Endothelial cell (in vitro differentiated cells): Measurements from ENCODE around the gene LITAFD. TPM values are rescaled to one million over a fixed set of nuclear protein-coding genes. Genes with fewer than 3 reads are reported as not detected.
A peak's percentile ranks its signal among the peaks of the same experiment; 100 is the strongest.

Source experiments
- DNase-seq: peaks from one replicate; pipeline ENCODE4 v3.0.0; 2021; ENCODE audit warnings: low spot score
- H3K27ac Mint-ChIP-seq: one replicate; pipeline ENCODE4 v1.8.0; 2021; ENCODE audit warnings: mixed read lengths, inconsistent platforms; ENCODE audit not compliant: unreplicated experiment
- H3K27me3 Mint-ChIP-seq: one replicate; pipeline ENCODE4 v1.8.0; 2021; ENCODE audit warnings: mild to moderate bottlenecking, moderate library complexity, mixed read lengths, inconsistent platforms; ENCODE audit not compliant: unreplicated experiment
- H3K36me3 Mint-ChIP-seq: one replicate; pipeline ENCODE4 v1.8.0; 2021; ENCODE audit warnings: mild to moderate bottlenecking, low read depth, mixed read lengths, inconsistent platforms; ENCODE audit not compliant: unreplicated experiment
- H3K4me1 Mint-ChIP-seq: one replicate; pipeline ENCODE4 v1.8.0; 2021; ENCODE audit warnings: mild to moderate bottlenecking, mixed read lengths, inconsistent platforms; ENCODE audit not compliant: unreplicated experiment
- H3K4me3 Mint-ChIP-seq: one replicate; pipeline ENCODE4 v1.8.0; 2021; ENCODE audit warnings: mild to moderate bottlenecking, mixed read lengths, inconsistent platforms; ENCODE audit not compliant: unreplicated experiment
- H3K9me3 Mint-ChIP-seq: one replicate; pipeline ENCODE4 v1.8.0; 2021; ENCODE audit warnings: mixed read lengths, inconsistent platforms; ENCODE audit not compliant: unreplicated experiment
- total RNA-seq: library from RNA; stranded (reverse); fragmentation: NEBNext Ultra II Directional; extraction: Animal tissue kit (Norgen Biotek cat#: 25700); gene quantifications from one replicate; pipeline ENCODE4 v1.2.1, GENCODE V29; 2021; ENCODE audit not compliant: unreplicated experiment
- TF ChIP-seq, protein P1 (sequence below): fragments of 200-600 bp; sonication (generic); IDR thresholded peaks from one replicate; pipeline ENCODE4 v1.5.0; 2021; ENCODE audit warnings: antibody characterized with exemption; ENCODE audit not compliant: unreplicated experiment

LITAFD gene
- total RNA-seq, 1 donor from 2014 or later, result not detected

DNA sequence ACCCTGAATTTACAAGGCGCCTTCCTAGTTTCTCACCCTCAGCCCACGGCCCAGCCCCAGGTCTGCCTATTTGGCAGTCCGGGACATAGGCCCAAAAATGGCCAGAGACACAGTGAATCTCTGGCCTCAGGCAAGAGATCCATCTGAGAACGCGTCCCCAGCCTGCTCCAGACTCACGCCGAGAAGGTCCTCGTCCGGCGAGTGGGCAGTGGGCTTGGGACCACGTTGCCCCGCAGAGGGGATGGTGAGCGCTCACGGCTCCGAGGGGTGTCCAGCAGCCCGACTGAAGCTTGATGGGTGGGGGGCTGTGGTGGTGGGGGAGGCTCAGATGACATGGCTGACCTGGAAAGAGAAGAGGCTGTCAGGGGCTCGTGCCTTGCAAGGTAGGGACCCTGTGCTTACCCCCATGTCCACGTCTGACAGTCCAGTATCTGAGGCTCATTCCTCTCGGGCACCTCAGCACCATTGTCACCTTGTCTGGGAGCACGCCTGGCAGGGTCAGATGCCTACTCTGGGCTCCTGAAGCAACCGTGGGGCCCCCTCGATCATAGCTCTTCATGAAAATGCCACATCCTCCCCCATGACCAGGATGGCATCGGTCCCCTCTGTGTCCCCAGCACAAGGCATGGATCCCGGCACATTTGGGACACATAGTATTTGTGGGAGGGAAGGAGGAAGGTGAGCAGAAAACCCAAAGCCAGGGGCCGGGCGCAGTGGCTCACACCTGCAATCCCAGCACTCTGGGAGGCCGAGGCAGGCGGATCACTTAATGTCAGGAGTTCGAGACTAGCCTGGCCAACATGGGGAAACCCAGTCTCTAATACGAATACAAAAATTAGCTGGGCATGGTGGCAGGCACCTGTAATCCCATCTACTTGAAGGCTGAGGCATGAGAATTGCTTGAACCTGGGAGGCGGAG is 22.9 kb upstream of the LITAFD start:
- Mint-ChIP-seq H3K4me3 (no peak overlapping the region), H3K9me3 (no peaks in the 10 kb centered on the region), H3K36me3 (peaks cover 27% of the 10 kb centered on the region), H3K4me1 (peaks cover 37% of the 10 kb centered on the region), H3K27ac (no peak overlapping the region), H3K27me3 (peaks cover 11% of the 10 kb centered on the region)
- TF ChIP-seq, protein P1, sequence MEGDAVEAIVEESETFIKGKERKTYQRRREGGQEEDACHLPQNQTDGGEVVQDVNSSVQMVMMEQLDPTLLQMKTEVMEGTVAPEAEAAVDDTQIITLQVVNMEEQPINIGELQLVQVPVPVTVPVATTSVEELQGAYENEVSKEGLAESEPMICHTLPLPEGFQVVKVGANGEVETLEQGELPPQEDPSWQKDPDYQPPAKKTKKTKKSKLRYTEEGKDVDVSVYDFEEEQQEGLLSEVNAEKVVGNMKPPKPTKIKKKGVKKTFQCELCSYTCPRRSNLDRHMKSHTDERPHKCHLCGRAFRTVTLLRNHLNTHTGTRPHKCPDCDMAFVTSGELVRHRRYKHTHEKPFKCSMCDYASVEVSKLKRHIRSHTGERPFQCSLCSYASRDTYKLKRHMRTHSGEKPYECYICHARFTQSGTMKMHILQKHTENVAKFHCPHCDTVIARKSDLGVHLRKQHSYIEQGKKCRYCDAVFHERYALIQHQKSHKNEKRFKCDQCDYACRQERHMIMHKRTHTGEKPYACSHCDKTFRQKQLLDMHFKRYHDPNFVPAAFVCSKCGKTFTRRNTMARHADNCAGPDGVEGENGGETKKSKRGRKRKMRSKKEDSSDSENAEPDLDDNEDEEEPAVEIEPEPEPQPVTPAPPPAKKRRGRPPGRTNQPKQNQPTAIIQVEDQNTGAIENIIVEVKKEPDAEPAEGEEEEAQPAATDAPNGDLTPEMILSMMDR, result no peak
- no peak for DNase-seq

DNA sequence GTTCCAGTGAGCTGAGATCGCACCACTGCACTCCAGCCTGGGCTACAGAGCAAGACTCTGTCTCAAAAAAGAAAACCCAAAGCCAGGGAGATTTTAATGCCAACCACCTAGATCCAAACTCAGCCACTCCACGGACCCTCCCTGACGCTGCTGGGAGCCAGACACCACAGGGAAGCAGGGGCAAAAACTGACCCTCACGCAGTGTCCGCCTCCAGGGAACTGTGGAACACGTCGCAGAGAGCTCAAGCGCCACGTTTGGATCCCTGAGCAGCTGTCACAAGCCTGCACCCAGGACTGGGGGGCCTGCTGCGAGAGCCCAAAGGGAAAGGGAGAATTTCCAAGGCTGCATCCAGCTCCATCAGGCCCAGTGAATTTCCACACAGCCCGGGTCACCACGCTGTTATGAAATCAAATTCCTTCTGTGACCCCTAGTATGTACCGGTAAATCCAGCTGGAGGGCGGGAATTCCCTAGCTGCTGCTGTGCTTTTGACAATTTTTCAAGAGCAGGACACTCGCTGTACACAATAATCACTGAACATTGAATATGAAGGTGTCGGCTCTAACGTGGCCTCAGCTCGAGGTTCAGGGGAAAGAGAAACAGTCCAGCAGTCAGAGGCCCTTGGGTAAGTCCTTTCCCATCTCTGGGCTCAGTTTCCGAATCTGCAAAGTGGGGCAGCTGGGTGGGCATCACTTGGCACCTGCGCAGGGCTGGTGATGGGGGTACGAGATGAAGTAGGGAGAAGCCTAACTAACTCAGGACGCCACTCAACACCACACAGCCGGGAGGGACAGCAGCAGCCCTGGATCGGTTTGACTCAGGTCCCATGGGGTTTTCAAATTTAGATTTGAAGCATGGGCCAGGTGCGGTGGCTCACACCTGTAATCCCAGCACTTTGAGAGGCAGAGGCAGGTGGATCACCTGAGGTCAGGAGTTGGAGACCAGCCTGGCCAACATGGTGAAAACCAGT is 22.0 kb upstream of the LITAFD start:
- DNase-seq, result no peak
- peaks cover 14% of the 10 kb centered on the region for H3K27me3 Mint-ChIP-seq
- H3K27ac Mint-ChIP-seq, result no peak overlapping the region
- H3K36me3 Mint-ChIP-seq, result peaks cover 23% of the 10 kb centered on the region
- no peak overlapping the region for H3K4me3 Mint-ChIP-seq
- H3K4me1 Mint-ChIP-seq, result peaks cover 39% of the 10 kb centered on the region
- TF ChIP-seq, protein P1, result no peak
- no peaks in the 10 kb centered on the region for H3K9me3 Mint-ChIP-seq

DNA sequence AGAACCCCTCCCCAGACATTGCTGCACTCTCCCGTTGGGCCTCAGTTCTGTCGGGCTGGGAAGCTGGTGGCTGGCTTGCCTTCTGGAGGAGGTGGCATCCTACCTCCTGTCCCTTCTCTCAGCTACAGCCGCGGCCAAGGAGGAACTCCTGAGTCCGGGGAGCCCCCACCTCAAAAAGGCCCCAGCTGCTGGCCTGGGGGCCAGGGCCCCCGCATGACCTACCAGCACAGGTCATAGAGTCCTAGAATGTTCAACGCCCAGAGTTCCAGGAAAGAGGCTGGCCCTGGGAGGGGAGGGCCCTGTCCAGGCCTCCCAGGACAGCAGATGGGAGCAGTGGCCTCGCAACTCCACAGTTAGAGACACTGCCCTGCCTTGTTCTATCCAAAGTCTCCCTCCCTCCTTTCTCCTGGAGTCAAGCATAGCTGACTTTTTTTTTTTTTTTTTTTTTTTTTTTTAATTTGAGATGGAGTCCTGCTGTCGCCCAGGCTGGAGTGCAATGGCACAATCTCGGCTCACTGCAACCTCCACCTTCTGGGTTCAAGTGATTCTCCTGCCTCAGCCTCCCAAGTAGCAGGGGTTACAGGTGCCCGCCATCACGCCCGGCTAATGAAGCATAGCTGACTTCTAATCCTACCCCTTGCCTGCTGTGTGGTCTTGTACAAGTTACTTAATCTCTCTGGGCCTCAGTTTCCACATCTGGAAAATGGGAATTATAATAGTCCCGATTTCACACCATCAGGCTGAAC is 20.4 kb upstream of the LITAFD start:
- Mint-ChIP-seq H3K9me3 (no peaks in the 10 kb centered on the region), H3K36me3 (peaks cover 15% of the 10 kb centered on the region), H3K27ac (peak overlapping the region; percentile 64), H3K27me3 (peaks cover 14% of the 10 kb centered on the region), H3K4me3 (no peak overlapping the region), H3K4me1 (peaks cover 37% of the 10 kb centered on the region)
- TF ChIP-seq, protein P1, result no peak
- DNase-seq, result no peak

DNA sequence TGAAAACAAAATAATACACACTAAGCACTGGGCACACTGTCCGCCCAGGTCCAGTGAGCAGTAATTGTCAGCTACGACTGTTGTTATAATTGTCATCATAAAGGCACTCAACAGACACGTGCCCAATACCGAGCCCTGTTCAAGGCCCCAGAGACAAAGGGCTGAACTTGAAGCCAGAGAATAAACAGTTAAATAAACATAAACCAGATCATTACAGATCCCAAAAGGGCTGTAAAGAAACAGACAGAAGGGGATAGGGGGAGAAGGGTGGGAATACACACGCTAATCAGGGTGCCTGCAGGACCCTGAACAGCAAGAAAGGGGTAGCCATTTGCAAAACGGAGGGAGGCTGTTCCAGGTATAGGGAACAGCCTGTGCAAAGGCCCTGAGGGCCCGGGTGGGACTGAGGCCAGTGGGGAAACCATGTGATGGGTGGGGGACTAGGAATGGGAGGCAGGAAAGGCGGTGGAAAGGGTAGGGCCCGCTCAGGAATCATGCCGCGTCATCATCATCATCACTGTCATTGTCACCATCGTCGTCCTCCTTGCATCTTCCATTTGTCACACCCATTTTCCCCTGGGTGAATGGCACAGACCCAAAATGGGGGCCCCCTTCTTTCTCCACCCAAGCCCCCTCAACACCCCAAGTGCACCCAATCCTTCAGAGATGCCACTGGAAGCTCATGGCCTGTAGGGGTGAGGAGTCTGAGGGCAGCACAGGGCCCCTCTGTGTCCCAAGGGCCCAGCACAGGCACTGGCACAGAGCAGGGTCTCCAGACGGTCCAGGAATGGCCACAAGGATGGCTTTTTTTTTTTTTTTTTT is 19.6 kb upstream of the LITAFD start:
- H3K9me3 Mint-ChIP-seq, result no peaks in the 10 kb centered on the region
- H3K27me3 Mint-ChIP-seq, result peaks cover 12% of the 10 kb centered on the region
- H3K4me3 Mint-ChIP-seq, result no peak overlapping the region
- TF ChIP-seq, protein P1, result no peak
- H3K36me3 Mint-ChIP-seq, result peaks cover 15% of the 10 kb centered on the region
- H3K27ac Mint-ChIP-seq, result peak overlapping the region; percentile 64
- no peak for DNase-seq
- peaks cover 38% of the 10 kb centered on the region for H3K4me1 Mint-ChIP-seq
